Muscle of back (tissue), 11 donors: ENCODE data around the gene CRKL. TPM values are rescaled to one million over a fixed set of nuclear protein-coding genes. Genes with fewer than 3 reads are reported as not detected.
A peak's percentile ranks its signal among the peaks of the same experiment; 100 is the strongest.

ENCODE experiments used
- DNase-seq, 3 donors: peaks; one replicate each; pipeline versions ENCODE4 v3.0.0 to v3.0.0-alpha.2; 2013
- polyA plus RNA-seq, 10 donors: library from polyadenylated mRNA; unstranded; fragments of 120-200 nt; gene quantifications; one replicate each; pipeline ENCODE4 v1.2.1, GENCODE V29; 2013; ENCODE audit not compliant: insufficient read length in 10 of 10

The CRKL gene
- polyA plus RNA-seq, 10 donors: 41.0 to 61.2 (median 47.1) TPM

GRCh38 chr22:20980938-20981722 is 63.9 kb downstream of the CRKL start:
- no peak for DNase-seq

GRCh38 chr22:20981787-20982562 is 64.8 kb downstream of the CRKL start, which contains the start of gene LZTR1:
LZTR1 (plus strand) TSS chr22:20982297; CDS start chr22:20982372, 75 bp downstream.
- DNase-seq: peak; percentile 79 to 97 (median 91)

- DNase-seq: no peak
Observed at GRCh38 chr22:20982563-20982882, 65.3 kb downstream of the CRKL start.

GRCh38 chr22:20983081-20983771 is 66.0 kb downstream of the CRKL start:
- DNase-seq: no peak

- no peak for DNase-seq
Observed at GRCh38 chr22:20985720-20986119, 68.5 kb downstream of the CRKL start.

GRCh38 chr22:20986365-20986764 is 69.2 kb downstream of the CRKL start:
- DNase-seq: no peak

- no peak for DNase-seq
Observed at GRCh38 chr22:20987375-20987774, 70.2 kb downstream of the CRKL start.

GRCh38 chr22:20988573-20989322 is 71.5 kb downstream of the CRKL start:
- DNase-seq: no peak

GRCh38 chr22:20989323-20990138 is 72.3 kb downstream of the CRKL start:
- DNase-seq: peak in 1 of 3 donors; percentile 1

- peak in 1 of 3 donors; percentile 5 for DNase-seq
Observed at GRCh38 chr22:20990184-20991180, 73.3 kb downstream of the CRKL start.

- DNase-seq: no peak
Observed at GRCh38 chr22:20991252-20992055, 74.2 kb downstream of the CRKL start.

- DNase-seq: no peak
Observed at GRCh38 chr22:20992056-20992442, 74.8 kb downstream of the CRKL start.

- DNase-seq: no peak
Observed at GRCh38 chr22:20992456-20993303, 75.5 kb downstream of the CRKL start.

GRCh38 chr22:20993304-20994127 is 76.3 kb downstream of the CRKL start:
- no peak for DNase-seq

GRCh38 chr22:20994128-20994901 is 77.1 kb downstream of the CRKL start:
- no peak for DNase-seq

GRCh38 chr22:20994902-20995241 is 77.7 kb downstream of the CRKL start:
- no peak for DNase-seq
